ENCODE measurements around the gene VANGL2.
"Not testable (repeated sequence)": the region's sequence is repeated elsewhere in the genome, so short reads cannot be mapped to it uniquely, and the experiment has no call there.

VANGL2 gene

DNA sequence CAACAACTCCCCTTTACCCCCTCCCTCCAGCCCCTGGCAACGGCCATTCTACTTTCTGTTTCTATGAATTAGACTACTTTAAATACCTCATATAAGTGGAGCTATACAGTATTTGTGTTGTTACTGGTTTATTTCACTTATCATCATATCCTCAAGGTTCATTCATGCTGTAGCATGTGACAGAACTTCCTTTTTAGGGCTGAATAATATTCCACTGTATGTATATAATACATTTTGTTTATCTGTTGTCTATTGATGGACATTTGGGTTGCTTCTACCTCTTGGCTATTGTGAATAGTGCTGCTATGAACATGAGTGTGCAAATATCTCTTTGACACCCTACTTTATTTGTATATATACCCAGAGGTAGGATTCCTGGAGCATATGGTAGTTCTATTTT, 31.3 kb upstream of the VANGL2 start:
- DNase-seq (ENCODE audit: insufficient read length, low spot score) (no peak), FAIRE-seq (no peak)

- no peak for DNase-seq (ENCODE audit: insufficient read length, low spot score)
- no peak for FAIRE-seq
These were observed 29.6 kb upstream of the VANGL2 start for GRCh38 chr1:160370561-160371345.

DNA sequence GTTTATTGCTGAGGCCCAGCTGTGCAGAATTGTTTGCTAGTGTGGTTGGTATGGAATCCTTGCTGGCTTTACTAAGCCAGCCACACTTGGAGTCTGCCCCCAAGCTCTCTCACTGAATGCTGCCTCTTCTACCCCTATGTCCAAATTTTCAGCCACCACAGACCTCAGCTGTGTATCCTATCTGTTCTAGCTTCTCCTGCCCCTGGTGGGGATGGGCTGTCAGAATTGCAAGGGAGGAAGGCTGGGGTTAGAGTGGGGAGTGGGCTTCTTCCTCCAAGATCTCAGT, 29.1 kb upstream of the VANGL2 start:
- no peak for FAIRE-seq
- no peak for DNase-seq (ENCODE audit: insufficient read length, low spot score)

- no peak for FAIRE-seq
- DNase-seq (ENCODE audit: insufficient read length, low spot score) = no peak
These were observed 28.6 kb upstream of the VANGL2 start for GRCh38 chr1:160371756-160372155.

GRCh38 chr1:160373696-160374095, 26.7 kb upstream of the VANGL2 start:
- DNase-seq (ENCODE audit: insufficient read length, low spot score) = no peak
- no peak for FAIRE-seq

DNA sequence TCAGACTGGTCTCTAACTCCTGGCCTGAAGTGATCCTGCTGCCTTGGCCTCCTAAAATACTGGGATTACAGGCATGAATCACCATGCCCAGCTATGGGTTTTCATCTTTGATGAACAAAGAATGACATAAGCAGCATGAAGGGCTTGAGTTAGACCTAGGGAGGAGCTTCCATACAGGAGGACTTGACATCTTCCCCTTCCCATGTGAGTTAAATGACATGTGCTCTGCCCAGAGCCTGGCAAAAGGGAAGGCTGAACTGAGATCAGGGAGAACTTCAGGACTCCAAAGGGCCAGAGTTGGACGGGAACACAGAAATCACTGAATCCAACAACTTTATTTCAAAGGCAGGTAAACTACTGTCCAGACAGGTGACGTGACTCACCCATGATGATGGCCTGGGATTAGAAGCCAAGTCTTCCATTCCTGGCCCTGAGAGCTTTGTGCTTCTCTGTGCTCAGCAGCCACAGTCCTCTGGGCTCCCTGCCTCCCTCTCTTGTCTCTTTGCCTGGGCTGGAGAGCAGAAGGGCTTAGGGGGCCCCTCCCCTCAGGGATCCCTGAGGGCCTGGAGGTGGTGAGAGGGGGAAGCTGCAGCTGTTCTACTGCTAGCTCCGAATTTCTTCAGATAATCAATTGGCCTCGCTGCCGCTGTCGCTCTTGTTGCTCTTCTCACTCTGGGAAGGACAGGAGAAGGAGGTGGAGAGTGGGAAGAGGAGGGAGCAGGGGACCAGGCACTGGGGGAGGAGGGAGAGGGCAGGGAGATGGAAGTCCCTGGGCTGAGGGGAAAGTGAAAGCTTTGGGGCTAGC, 25.9 kb upstream of the VANGL2 start:
- DNase-seq (ENCODE audit: insufficient read length, low spot score) (no peak), FAIRE-seq (no peak)

GRCh38 chr1:160375788-160376524, 24.4 kb upstream of the VANGL2 start:
- FAIRE-seq (no peak), DNase-seq (ENCODE audit: insufficient read length, low spot score) (peak; percentile 31)

GRCh38 chr1:160376525-160377131, 23.7 kb upstream of the VANGL2 start:
- FAIRE-seq = no peak
- DNase-seq (ENCODE audit: insufficient read length, low spot score) = peak; percentile 70

DNA sequence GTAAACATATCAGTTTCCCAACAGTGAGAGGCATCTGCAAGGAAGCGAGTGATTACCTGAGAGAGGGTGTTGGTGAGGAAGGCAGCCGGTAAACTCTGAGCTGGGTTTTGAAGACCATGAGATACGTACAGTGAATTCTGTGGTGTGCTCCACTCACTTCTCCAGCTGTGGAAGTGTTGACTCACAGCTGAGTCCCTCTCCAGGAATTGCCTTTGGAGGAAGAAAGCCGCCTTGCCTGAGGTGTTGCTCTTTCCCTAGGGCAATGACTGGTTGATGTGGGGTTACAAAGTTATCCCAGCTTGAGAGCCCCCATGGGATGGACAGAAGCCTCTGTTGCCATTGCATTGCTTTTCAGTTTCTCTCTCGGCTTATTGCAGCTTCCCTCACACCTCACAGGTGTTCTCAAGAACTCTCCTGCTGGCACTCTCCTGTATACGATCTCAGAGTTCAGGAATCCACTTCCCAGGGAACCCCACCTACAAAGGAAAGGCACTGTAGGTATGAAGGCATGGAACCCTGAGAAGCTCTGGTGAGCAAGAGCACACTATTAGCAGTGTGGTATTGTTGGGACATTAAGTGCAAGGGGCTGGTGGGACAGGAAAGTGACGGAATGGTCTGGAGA, 22.7 kb upstream of the VANGL2 start:
- DNase-seq (ENCODE audit: insufficient read length, low spot score) = no peak
- FAIRE-seq = no peak

- not testable (repeated sequence) for DNase-seq (ENCODE audit: insufficient read length, low spot score); FAIRE-seq
These were observed 15.6 kb upstream of the VANGL2 start for GRCh38 chr1:160384812-160385211.

- not testable (repeated sequence) for DNase-seq (ENCODE audit: insufficient read length, low spot score); FAIRE-seq
These were observed 12.0 kb upstream of the VANGL2 start for GRCh38 chr1:160388406-160388805.

DNA sequence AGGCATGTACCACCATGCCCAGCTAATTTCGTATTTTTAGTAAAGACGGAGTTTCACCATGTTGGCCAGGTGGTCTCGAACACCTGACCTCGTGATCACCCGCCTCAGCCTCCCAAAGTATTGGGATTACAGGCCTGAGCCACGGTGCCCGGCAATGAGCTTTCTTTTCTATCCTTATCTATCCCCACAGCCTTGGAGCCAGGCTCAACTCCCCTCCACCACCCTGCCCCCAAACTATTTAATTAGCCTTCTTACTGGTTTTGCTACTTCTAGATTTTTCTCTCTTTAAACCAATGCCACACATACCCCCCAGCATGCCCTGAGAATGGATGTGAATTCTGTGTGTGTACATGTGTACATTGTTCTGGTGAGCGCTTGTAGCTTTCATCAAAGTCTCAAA, 5.7 kb upstream of the VANGL2 start:
- FAIRE-seq = no peak
- DNase-seq (ENCODE audit: insufficient read length, low spot score) = no peak

GRCh38 chr1:160397651-160398050, 2.7 kb upstream of the VANGL2 start:
- DNase-seq (ENCODE audit: insufficient read length, low spot score) = no peak
- FAIRE-seq = no peak

DNA sequence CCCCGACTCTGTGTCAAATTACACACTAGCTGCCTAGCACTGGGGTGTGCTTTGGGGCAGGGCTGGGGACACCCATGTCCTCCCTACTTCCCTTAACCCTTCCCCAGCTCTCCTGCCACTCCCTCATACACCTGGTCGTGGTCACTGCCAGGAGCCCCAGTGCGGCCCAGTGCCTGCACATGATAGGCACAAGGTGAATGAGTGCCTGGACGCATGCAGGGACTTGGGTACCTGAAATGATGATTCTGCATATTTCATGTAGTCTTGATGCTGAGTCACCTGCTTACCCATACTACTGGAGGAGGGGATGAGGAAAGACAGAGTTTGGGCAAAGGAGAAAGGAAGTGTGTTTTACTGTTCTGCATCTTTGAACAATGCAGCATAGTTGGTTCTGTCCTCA, 1.5 kb upstream of the VANGL2 start:
- FAIRE-seq = no peak
- no peak for DNase-seq (ENCODE audit: insufficient read length, low spot score)

DNA sequence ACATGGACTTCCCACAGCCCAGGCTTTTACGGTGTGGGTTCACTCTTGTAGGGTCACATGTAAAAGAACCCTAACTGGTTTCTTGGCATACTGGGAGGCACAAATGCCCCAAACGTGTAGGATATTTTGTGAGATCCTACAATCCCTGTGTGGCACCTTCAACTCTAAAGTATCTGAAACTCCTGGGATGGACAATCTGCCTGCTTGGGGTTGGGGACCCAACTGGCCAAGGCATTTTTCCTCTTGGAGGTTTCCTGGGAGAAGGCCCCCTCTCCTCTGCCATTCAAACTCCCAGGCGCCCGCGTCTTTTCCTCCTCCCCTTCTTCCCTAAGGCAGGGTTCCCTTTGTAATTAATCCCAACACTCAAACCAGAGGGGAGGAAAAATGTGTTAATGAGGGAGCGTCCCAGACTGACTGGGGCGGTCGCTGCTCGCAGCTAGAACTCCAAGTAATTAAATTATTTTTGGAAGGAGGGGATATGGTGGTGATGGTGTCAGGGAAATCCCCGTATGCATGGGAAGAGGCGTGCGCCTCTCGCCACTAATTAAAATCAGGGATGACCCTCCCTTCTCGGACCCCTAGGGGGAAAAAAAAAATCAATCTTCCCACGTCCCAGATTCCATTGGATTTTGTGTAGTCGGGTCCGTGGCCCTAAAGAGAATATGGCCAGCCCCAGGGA, 681 bp upstream of the VANGL2 start:
- DNase-seq (ENCODE audit: insufficient read length, low spot score) (no peak), FAIRE-seq (no peak)

DNA sequence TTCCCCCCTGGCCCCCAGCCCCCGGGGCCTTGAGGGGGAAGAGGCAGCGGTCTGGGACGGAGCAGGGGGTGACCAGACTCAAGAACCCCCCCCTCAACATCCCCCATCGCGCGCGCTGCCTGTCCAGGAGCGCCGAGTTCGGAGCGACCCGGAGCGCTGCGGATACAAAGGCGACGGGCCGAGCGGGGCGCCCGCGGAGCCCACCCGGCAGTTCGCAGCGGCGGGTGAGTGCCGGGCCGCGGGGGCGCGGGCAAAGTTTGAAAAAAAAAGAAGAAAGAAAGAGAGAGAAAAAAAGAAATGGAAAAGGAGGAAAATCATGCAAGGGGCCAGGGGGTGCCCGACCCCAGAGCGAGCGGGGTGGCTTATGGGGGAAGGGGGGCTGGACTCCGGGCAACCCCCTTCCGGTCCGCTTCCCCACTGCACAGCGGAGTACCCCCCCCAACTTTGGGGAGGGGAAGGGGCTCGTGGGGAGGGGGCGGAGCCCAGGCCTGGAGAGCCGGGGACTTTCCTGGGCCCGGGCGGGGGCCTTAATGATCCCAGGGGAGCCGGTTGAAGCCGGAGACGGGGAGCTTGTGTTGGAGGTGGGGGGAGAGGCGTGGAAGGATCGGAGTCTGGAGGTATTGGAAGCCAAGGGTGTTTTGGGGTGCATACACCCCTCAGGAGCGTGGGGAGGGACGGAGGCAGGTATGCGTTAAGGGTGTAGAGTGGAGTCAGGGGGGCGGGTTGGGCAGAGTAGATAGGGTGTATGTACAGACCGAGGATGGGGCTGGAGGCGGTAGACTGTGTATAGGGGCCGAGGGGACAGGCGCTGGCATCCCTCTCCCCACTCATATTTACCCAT, 502 bp downstream of the VANGL2 start:
- no peak for DNase-seq (ENCODE audit: insufficient read length, low spot score)
- FAIRE-seq = no peak

DNA sequence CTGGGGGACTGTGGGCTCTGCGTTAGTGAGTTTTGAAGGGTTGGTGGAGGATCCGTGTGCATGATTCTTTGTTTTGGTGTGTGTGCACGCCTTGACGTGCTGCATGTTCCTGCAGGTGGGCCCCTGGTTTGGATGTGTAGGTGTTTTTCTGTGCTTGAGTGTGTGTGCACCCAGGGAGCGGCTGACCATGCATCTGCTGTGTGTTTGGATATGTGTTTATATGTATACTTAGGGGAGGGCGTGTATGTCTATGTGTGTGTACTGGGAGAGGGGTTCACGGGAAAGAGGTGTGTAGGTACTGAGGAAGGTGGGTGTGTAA, 1.1 kb downstream of the VANGL2 start:
- DNase-seq (ENCODE audit: insufficient read length, low spot score) = no peak
- no peak for FAIRE-seq

GRCh38 chr1:160402001-160402795, 1.8 kb downstream of the VANGL2 start:
- FAIRE-seq = no peak
- DNase-seq (ENCODE audit: insufficient read length, low spot score) = no peak

DNA sequence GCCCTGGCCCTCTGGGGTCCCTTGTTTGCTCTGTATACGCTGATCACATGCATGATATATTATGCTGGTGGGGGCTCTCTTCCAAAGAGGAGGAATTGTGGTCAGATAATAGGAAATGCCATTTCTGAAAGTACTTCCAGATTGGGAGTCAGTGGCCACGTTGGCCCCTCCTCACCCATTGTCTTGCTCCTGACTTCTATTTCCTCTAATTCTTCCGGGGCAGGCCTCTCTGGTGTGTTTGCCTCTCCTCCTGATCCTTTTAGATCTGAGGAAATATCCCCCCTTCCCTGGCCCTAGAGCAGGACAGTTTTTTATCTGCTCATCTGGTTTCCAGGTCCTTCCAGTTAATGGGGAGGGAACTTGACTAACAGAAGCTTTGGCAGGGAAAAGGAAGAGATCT, 2.9 kb downstream of the VANGL2 start:
- FAIRE-seq (no peak), DNase-seq (ENCODE audit: insufficient read length, low spot score) (no peak)
